HG02840 (cell line): Measurements from ENCODE around the gene C9orf43.
"Not testable (repeated sequence)": the region's sequence is repeated elsewhere in the genome, so short reads cannot be mapped to it uniquely, and the experiment has no call there.

Source experiments
- ATAC-seq: cut with Tn5 transposase; IDR thresholded peaks from one replicate; pipeline ENCODE4 v1.9.1; 2021; ENCODE audit warnings: mild to moderate bottlenecking, moderate library complexity, moderate number of reproducible peaks; ENCODE audit not compliant: unreplicated experiment, low FRiP score

The C9orf43 gene

GRCh38 chr9:113380869-113381378 is 29.6 kb upstream of the C9orf43 start:
- ATAC-seq = no peak

GRCh38 chr9:113381441-113381840 is 29.1 kb upstream of the C9orf43 start:
- not testable (repeated sequence) for ATAC-seq

GRCh38 chr9:113381909-113382411 is 28.6 kb upstream of the C9orf43 start:
- no peak for ATAC-seq

GRCh38 chr9:113386571-113387393 is 23.8 kb upstream of the C9orf43 start:
- no peak for ATAC-seq

- ATAC-seq = no peak
Observed at GRCh38 chr9:113387560-113388230, 22.9 kb upstream of the C9orf43 start.

- no peak for ATAC-seq
Observed at GRCh38 chr9:113388833-113389232, 21.7 kb upstream of the C9orf43 start.

- ATAC-seq = no peak
Observed at GRCh38 chr9:113389451-113389850, 21.1 kb upstream of the C9orf43 start.

- no peak for ATAC-seq
Observed at GRCh38 chr9:113390192-113390960, 20.2 kb upstream of the C9orf43 start.

- ATAC-seq = no peak
Observed at GRCh38 chr9:113391917-113392316, 18.6 kb upstream of the C9orf43 start.

- ATAC-seq = no peak
Observed at GRCh38 chr9:113393281-113393680, 17.3 kb upstream of the C9orf43 start.

GRCh38 chr9:113395000-113395861 is 15.3 kb upstream of the C9orf43 start:
- ATAC-seq = no peak

GRCh38 chr9:113397203-113397631 is 13.3 kb upstream of the C9orf43 start:
- ATAC-seq = no peak

- no peak for ATAC-seq
Observed at GRCh38 chr9:113398796-113399195, 11.8 kb upstream of the C9orf43 start.

- ATAC-seq = no peak
Observed at GRCh38 chr9:113399646-113400200, 10.8 kb upstream of the C9orf43 start.

- ATAC-seq = peak; percentile 97
Observed at GRCh38 chr9:113401027-113401792, 9.3 kb upstream of the C9orf43 start, which contains the start of gene ALAD. Gene ALAD, minus strand, starts transcription at chr9:113401284. Its CDS starts 7,725 bp downstream, at chr9:113393559.

GRCh38 chr9:113403646-113404045 is 6.9 kb upstream of the C9orf43 start:
- ATAC-seq = no peak

- not testable (repeated sequence) for ATAC-seq
Observed at GRCh38 chr9:113406353-113406752, 4.2 kb upstream of the C9orf43 start.

- not testable (repeated sequence) for ATAC-seq
Observed at GRCh38 chr9:113406873-113407511, 3.6 kb upstream of the C9orf43 start.
